NOMO-1 (cell line): ENCODE data around the gene KIAA0753.
"Not testable (repeated sequence)": the region's sequence is repeated elsewhere in the genome, so short reads cannot be mapped to it uniquely, and the experiment has no call there.

Experiments
- DNase-seq, 2 experiments: peaks; one replicate each; lab custom pipeline; 2025; ENCODE audit not compliant: unreplicated experiment in 2 of 2; lab: John Stamatoyannopoulos, UW

KIAA0753 gene

GRCh38 chr17:6603744-6604325 is 36.7 kb downstream of the KIAA0753 start:
- no peak for DNase-seq

GRCh38 chr17:6602141-6602540 is 38.4 kb downstream of the KIAA0753 start:
- DNase-seq: no peak

DNA sequence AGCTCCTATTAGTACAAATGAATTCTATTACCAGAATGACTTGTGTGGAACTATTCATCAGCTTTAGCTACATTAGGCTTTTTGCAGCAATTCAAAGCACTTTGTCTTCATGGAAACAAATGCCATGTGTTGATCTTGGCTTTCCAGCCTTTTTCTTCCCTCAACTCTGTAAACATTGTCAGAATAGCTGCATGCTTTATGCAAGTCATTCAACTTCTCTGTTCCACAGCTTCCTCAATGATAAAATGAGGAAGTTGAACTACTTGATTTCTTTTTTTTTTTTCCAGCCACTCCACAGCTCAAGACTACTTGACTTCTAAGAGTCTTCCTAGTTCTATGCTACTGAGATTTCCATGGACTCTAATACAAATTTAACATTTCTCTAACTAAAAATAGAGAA is 41.1 kb downstream of the KIAA0753 start:
- DNase-seq: peak; percentile 12 to 85

DNA sequence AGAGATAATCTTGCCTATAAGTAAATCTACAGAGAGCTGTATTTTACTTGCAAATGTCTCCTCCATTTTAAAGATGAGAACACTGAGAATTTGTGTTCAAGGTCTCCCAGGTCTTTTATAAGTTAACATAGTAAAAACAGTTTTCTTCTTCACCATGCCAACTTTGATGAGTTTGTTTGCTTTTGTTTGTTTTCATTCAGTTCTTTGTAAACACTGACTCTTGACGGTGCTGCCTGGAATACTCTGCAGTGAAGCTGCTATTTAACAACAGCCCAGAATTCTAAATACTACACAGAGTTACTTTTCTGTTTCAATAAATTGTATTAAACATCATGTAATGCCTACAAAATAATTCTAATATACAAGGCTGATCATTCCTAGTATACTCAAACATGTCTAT is 42.8 kb downstream of the KIAA0753 start:
- DNase-seq: no peak

DNA sequence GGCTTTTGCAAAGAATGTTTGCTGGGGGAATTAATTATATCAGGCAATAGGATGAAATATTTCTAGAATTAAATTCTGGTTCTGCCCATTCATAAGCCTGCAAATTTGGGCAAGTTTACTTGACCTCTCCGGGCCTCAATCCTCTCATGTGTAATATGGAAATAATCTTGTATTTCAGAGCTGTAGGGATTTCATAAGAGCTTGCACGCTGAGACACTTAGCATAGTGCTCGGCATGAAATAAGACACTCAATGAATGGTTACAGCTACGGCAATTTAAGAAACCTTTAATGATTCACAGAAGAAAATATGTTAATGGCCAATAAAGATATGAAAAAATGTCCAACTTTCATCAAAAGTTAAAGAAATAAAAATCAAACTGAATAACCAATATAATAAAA is 43.6 kb downstream of the KIAA0753 start:
- DNase-seq: no peak

DNA sequence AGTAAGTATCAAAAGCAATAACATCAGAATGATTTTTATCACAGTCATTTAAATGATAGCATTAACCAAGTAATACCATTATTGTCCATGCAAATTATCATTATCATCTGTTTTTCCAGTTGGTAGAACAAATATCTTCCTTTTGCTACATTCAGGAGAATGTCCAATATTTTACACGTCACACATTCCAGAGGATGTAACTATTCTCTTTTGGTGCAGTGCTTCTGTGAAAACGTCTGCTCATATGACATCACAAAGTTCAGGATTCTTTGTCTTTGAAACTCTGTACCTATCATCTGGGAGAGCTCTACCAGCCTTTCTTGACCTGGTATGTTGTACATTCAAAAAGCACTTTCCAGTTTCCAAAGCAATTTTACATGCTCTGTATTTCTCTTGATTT is 44.0 kb downstream of the KIAA0753 start:
- no peak for DNase-seq

DNA sequence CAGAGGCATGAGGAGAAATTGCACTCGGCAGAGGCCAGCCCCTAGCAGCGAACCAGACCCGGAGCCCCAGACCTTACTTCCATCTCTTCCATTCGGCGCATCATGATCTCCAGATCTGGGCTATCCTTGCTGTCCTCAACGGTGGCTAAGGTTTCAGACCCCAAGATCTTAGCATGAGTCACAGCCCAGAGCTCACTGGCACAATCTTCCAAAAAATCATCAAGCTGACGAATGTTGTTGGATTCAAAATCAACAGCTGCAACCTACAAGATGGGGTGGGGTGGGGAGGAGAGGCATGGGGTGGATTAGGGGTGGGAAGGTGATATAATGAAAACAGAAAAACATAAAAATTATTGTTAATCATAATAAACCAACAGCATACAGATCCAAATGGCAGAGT is 44.4 kb downstream of the KIAA0753 start:
- DNase-seq: no peak

GRCh38 chr17:6593371-6593770 is 47.1 kb downstream of the KIAA0753 start:
- not testable (repeated sequence) for DNase-seq

DNA sequence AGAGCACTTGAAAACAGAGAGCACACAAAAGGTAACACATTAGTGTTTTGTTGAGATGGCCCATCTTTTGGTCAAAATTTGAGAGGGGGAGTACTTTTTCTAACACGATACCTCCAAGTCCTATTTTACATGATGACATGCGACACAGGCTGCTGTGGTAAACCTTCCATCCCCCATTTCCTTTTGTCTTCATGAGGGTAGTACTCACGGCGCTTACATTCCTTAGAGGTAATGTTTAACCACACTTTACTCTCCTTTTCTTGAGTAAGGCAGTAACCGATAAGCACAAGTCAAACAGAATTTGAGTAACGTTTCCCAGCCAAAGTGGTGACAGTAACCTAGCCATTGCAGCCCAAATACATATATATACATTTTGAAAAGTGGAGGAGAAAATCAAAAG is 48.3 kb downstream of the KIAA0753 start:
- DNase-seq: no peak

DNA sequence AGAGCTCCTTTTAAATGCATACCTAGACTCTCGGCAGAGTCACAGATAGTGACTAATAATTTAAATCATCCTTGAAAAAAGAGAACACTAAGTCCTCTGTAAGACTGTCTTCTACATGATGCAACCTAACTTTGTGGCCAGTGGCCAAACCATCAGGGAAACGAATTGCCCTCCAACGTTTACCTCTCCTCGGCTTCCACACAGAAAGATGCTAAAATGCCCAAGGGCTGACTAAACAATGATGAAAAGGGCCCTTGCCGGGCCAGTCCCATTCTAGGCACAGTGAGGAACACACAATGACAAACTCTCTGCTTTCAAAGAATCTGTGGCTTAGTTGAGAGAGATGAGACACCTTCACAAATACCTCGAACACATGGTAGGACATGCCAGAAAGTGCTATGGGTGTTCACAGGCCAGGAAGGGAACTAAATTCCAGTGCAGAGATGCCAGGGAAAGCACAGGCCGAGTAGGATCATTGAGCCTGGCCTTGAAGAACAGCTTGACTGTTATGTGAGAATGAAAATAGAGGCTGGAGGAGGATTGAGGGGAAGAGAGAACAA is 48.8 kb downstream of the KIAA0753 start:
- no peak for DNase-seq

DNA sequence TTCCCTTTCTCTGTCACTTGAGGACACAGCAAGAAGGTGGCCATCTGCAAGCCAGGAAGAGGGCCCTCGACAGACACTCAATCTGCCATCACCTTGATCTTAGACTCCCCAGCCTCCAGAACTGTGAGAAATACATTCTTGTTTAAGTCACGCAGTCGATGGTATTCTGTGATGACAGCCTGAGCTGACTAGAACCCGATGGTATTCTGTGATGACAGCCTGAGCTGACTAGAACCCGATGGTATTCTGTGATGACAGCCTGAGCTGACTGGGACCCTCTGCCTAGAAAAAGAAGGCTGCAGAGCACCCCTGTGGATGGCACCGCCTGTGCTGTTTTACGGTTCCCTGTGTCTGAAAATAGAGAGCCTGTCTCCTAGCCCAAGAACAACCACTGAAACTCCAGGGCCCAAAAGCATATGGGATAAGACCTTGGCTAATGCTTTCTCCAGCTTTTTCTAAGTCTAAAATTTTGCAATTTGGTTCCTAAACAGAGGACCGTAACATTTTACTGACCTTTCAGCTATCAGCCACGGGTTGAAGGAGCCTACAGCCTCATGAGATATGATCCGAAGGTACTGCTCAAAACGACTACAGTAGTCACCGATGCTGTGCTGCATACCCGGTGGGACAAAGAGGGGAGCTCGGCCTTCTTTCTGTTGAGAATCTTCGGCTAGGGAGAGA is 51.1 kb downstream of the KIAA0753 start:
- no peak for DNase-seq

DNA sequence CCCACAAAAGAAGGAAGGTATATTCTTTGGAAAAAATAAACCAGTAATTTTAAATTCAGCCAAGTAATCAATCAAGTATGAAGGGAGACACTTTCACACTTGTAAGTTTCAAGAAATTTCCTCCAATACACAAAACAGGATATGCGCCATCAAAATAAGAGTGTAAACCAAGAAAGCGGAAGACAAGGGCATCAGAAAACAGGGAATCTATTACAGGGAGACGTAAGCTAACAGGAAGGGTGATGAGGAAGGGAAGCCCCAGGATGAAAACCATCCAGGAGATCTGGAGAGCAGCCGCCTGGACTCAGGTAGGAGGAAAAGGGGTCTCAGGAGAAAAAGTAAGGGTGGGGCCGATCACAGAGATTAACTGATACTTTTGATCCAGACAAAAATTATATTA is 52.3 kb downstream of the KIAA0753 start:
- no peak for DNase-seq

- no peak for DNase-seq
Observed at GRCh38 chr17:6587310-6587709, 53.2 kb downstream of the KIAA0753 start.

DNA sequence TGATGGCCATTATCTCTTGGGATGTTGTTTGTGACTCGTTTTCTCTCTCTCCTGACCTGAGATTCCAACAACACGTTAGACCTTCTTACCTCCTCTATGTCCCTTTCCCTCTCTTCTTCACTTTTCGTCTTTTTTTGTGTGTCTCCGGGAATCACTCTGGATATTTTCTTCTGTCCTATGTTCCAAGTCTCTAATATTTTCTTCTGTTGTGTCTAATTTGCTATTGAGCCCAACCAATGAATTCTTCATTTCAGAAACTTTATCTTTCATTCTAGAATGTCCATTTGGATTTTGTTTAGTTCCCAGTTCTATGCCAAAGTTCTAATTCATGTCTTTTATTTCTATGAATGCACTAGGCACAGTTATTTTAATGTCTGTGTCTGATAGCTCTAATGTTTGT is 57.1 kb downstream of the KIAA0753 start:
- no peak for DNase-seq

DNA sequence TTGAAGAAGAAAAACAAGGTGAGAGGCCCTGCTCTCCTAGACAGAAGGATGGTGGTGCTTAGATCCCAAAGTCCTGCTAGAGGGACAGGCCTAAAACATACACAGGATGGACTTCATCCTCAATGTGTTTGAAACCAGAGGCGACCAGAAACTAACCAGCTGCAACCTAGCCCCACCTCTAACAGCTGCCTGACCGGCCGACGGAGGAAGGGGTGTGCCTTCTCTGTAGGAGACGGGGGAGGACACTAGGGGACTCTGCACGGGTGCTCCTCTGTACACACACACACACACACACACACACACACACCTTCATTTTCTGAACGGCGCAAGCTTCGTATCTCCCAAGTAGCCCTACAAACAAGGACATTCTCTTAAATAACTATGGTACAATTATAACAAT is 59.9 kb downstream of the KIAA0753 start:
- no peak for DNase-seq

GRCh38 chr17:6578491-6578890 is 62.0 kb downstream of the KIAA0753 start:
- DNase-seq: no peak

DNA sequence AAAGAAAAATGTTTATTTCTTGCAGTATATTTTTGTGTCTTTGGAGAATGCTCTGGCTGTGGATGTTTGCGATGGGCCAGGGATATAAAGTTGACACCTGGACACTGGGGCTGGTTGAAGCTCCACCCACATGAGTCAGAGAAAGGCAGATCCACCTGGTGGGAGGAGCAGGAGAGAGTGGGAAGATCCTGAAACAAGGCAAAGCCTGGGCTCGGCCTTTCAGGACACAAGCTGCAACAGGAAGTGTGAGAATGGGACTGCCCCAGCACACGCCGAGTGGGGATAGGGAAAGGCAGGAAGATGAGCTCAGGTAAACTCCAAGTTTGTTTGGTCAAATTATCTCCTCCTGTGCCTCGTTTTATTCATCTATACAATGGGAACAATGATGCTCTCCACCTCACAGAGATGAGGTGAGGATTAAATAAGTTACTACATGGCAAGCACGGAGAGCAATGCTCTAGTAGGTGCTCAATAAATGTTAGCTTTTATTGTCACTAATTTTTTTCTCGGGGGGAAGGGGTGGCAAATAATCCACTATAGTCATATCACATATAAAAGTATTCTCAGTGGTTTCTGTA is 62.7 kb downstream of the KIAA0753 start:
- DNase-seq: no peak

- DNase-seq: no peak
Observed at GRCh38 chr17:6576038-6576785, 64.3 kb downstream of the KIAA0753 start.

GRCh38 chr17:6575596-6575988 is 64.9 kb downstream of the KIAA0753 start:
- no peak for DNase-seq

DNA sequence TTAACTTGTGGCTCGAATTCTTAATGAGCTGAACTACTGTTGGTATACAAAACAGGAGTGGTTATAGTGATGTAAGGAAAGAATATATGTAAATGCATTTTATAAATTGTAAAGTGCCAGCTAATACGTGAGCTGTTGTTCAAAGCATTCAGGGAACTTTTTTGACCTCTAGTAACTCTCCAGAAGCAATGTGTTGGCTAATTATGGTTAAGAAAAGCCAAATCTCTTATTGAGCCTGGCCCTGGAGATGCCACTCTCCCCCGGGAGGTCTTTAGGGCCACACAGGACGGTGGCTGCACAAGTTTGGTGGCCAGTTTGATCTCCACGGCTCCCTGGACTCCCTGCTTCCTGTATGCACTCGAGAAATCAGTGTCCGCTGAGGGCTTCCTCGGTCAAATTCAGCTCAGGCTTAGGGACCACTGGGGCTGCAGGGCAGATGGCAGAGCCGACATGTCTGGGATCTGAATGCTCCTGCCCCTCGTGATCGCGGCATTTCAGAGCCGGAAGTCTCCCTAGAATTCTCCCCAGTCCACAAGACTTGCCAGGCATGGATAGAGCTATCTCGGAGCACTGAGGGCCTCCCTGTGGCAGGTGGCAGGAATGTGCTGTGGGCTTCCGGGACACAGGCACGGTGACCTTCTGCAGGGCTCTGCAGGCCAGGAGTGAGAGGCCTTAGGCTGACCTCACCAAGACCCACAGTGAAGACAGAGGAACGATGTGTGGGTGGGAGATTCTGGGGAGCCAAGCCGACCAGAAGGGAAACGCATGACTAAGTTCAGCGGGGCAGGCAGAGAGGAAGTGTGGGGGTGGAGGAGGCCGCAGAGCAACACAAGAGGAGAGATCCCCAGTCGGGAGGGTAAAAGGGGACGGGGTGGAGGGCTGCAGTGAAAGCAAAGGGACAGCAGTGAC is 65.6 kb downstream of the KIAA0753 start:
- DNase-seq: peak; percentile 12 to 13
